Measurements from ENCODE around the gene NAT10. TPM values are rescaled to one million over a fixed set of nuclear protein-coding genes. Genes with fewer than 3 reads are reported as not detected.

The NAT10 gene
- total RNA-seq: 23.2 and 24.9 TPM in 2 replicates

GRCh38 chr11:34105079-34105956 is at the start of gene NAT10:
Gene NAT10, plus strand, starts transcription at chr11:34105629. Its CDS starts 2,597 bp downstream, at chr11:34108226.

Other genes starting within 250 kb of the NAT10 start
- 2.6 and 12.4 TPM in 2 replicates for gene LMO2, start 213.6 kb upstream of the NAT10 start, total RNA-seq
- gene CAPRIN1, start 53.9 kb upstream of the NAT10 start, total RNA-seq: 281 and 335 TPM in 2 replicates